Loucy (cell line): ENCODE data around the gene PCDHGC5.

Experiments used
- H2AFZ ChIP-seq: fragments of 200-600 bp; sonication (generic); 2 replicates; pipeline ENCODE4 v1.6.0; 2016; ENCODE audit warnings: antibody characterized with exemption, mild to moderate bottlenecking, low read length, moderate library complexity
- H3F3A ChIP-seq: fragments of 200-600 bp; 2 replicates; pipeline ENCODE4 v1.6.0; 2016; ENCODE audit warnings: antibody characterized with exemption, low read depth, mild to moderate bottlenecking
- H3K27me3 ChIP-seq: fragments of 200-600 bp; sonication (generic); 2 replicates; pipeline ENCODE4 v1.6.1; 2014; ENCODE audit warnings: low read length, mild to moderate bottlenecking; ENCODE audit not compliant: insufficient read depth, poor library complexity, severe bottlenecking
- H3K36me3 ChIP-seq: fragments of 200-600 bp; sonication (generic); 2 replicates; pipeline ENCODE4 v1.6.1; 2016; ENCODE audit warnings: low read length; ENCODE audit not compliant: insufficient read depth
- H3K4me1 ChIP-seq: fragments of 200-600 bp; sonication (generic); 2 replicates; pipeline ENCODE4 v1.5.1; 2014; ENCODE audit warnings: low read length, mild to moderate bottlenecking; ENCODE audit not compliant: insufficient read depth, poor library complexity, severe bottlenecking
- H3K4me2 ChIP-seq: fragments of 200-600 bp; sonication (generic); 2 replicates; pipeline ENCODE4 v1.6.0; 2014; ENCODE audit warnings: antibody characterized with exemption, low read length, low read depth, mild to moderate bottlenecking; ENCODE audit not compliant: poor library complexity, severe bottlenecking
- H3K4me3 ChIP-seq: fragments of 200-600 bp; sonication (generic); 2 replicates; pipeline ENCODE4 v1.5.1; 2014; ENCODE audit warnings: low read length, mild to moderate bottlenecking, mixed read lengths; ENCODE audit not compliant: poor library complexity, severe bottlenecking
- H3K79me2 ChIP-seq: fragments of 200-600 bp; sonication (generic); 2 replicates; pipeline ENCODE4 v1.6.1; 2014; ENCODE audit warnings: low read length; ENCODE audit not compliant: insufficient read depth
- H3K9ac ChIP-seq: fragments of 200-600 bp; sonication (generic); 2 replicates; pipeline ENCODE4 v1.6.0; 2014; ENCODE audit warnings: mild to moderate bottlenecking, low read depth, low read length, moderate library complexity; ENCODE audit not compliant: poor library complexity, severe bottlenecking
- H3K9me2 ChIP-seq: fragments of 200-600 bp; sonication (generic); replicated peaks from 2 replicates; pipeline ENCODE4 v1.6.1; 2016; ENCODE audit warnings: low read depth, low read length, mixed read lengths
- H3K9me3 ChIP-seq: fragments of 200-600 bp; sonication (generic); 2 replicates; pipeline ENCODE4 v1.6.1; 2014; ENCODE audit warnings: mild to moderate bottlenecking, antibody characterized with exemption, low read length, low read depth; ENCODE audit not compliant: insufficient read depth
- H4K20me1 ChIP-seq: fragments of 200-600 bp; sonication (generic); 2 replicates; pipeline ENCODE4 v1.6.0; 2014; ENCODE audit warnings: antibody characterized with exemption, low read length, mild to moderate bottlenecking; ENCODE audit not compliant: insufficient read depth, poor library complexity, severe bottlenecking
- CTCF ChIP-seq: fragments of 200-600 bp; sonication (generic); conservative IDR thresholded peaks from 2 replicates; pipeline ENCODE4 v1.5.1; 2014; ENCODE audit warnings: mild to moderate bottlenecking, antibody characterized with exemption, low read length
- EZH2phosphoT487 ChIP-seq: fragments of 200-600 bp; IDR thresholded peaks from 2 replicates; pipeline ENCODE4 v1.6.1; 2018; ENCODE audit warnings: antibody characterized with exemption, mild to moderate bottlenecking, moderate library complexity, borderline replicate concordance

The PCDHGC5 gene

GRCh38 chr5:141519605-141520565 lies 31.0 kb downstream of the PCDHGC5 start:
- no peak overlapping the region for H3K4me3 ChIP-seq
- H3K9me3 ChIP-seq: no peaks in the 10 kb centered on the region
- H4K20me1 ChIP-seq: no peaks in the 10 kb centered on the region
- TF ChIP-seq EZH2phosphoT487: no peak
- no peak for TF ChIP-seq CTCF
- H3F3A ChIP-seq: no peaks in the 10 kb centered on the region
- H3K4me2 ChIP-seq: no peak overlapping the region
- H3K79me2 ChIP-seq: no peaks in the 10 kb centered on the region
- H3K4me1 ChIP-seq: no peaks in the 10 kb centered on the region
- no peaks in the 10 kb centered on the region for H3K9me2 ChIP-seq
- no peak overlapping the region for H2AFZ ChIP-seq
- H3K9ac ChIP-seq: no peak overlapping the region
- no peaks in the 10 kb centered on the region for H3K27me3 ChIP-seq
- peaks cover 99% of the 10 kb centered on the region; the same call in 1 of the 2 replicates for H3K36me3 ChIP-seq

GRCh38 chr5:141521244-141521781 lies 32.4 kb downstream of the PCDHGC5 start:
- Histone ChIP-seq H3F3A (no peaks in the 10 kb centered on the region), H3K4me1 (no peaks in the 10 kb centered on the region), H3K79me2 (no peaks in the 10 kb centered on the region), H3K9me3 (no peaks in the 10 kb centered on the region), H3K4me2 (no peak overlapping the region), H3K9me2 (no peaks in the 10 kb centered on the region), H3K4me3 (no peak overlapping the region), H3K27me3 (no peaks in the 10 kb centered on the region), H3K36me3 (peaks cover 100% of the 10 kb centered on the region; the same call in 1 of the 2 replicates), H2AFZ (no peak overlapping the region), H3K9ac (no peak overlapping the region), H4K20me1 (no peaks in the 10 kb centered on the region)
- no peak for TF ChIP-seq EZH2phosphoT487
- no peak for TF ChIP-seq CTCF

- Histone ChIP-seq H3K36me3 (peaks cover 100% of the 10 kb centered on the region), H3K9ac (no peak overlapping the region), H3K27me3 (no peaks in the 10 kb centered on the region), H3K4me1 (no peaks in the 10 kb centered on the region), H3K4me3 (no peak overlapping the region), H3K9me3 (no peaks in the 10 kb centered on the region), H3K9me2 (no peaks in the 10 kb centered on the region), H3K4me2 (no peak overlapping the region), H4K20me1 (no peaks in the 10 kb centered on the region), H3K79me2 (no peaks in the 10 kb centered on the region), H3F3A (no peaks in the 10 kb centered on the region), H2AFZ (no peak overlapping the region)
- TF ChIP-seq EZH2phosphoT487: no peak
- TF ChIP-seq CTCF: no peak
These were observed 33.4 kb downstream of the PCDHGC5 start for GRCh38 chr5:141522301-141522700.
